Left renal cortex interstitium (tissue), 4 donors: ENCODE results near the gene RBBP8. TPM values are rescaled to one million over a fixed set of nuclear protein-coding genes. Genes with fewer than 3 reads are reported as not detected.
"Not testable (repeated sequence)": the region's sequence is repeated elsewhere in the genome, so short reads cannot be mapped to it uniquely, and the experiment has no call there.

Experiments used
- DNase-seq, 4 donors: peaks; one replicate each; pipeline ENCODE4 v3.0.0-alpha.2; 2013; ENCODE audit warnings: low read depth in 4 of 4, low spot score in 2 of 4, missing footprints in 1 of 4
- polyA plus RNA-seq, 4 donors: library from polyadenylated mRNA; unstranded; fragments of 120-200 nt; gene quantifications; one replicate each; pipeline ENCODE4 v1.2.1, GENCODE V29; 2013; ENCODE audit not compliant: insufficient read length in 4 of 4

The RBBP8 gene
- polyA plus RNA-seq = 10 to 100 TPM; 38.9 to 64.7 (median 54.9) TPM

DNA sequence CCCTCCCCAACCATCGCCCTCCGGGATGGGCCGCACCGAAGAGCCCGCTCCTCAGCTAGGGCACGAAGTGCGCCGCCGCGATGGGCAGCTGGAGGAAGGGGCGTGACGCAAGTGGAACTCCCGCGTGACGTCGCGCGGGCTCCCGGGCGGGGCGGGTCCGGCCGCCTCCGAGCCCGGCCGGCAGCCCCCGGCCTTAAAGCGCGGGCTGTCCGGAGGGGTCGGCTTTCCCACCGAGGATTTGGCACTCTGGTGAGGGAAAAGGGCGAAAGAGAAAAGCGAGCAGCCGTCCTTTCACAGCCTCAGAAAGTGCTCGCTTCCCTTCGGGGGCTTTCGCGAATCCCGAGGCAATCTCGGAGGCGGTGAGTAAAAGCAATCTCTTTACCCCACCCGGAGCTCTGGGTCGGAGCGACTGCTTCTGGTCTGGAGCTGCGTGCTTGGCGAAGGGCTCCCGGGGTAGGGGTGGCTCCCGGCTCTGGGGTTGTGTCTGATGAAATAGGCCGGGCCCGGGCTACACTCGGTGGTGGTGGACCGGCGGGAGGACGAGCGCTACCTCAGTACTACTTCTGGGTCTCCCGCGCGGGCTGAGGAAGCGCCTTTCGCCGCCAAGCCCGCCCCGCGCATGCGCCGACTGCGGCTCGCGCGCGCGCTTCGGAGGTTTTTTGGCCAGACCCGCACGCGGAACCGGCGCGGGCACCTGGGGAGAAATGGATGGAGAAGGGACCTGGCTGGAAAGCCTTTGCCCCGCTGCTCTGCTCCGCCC is at the start of gene RBBP8:
Gene RBBP8, plus strand, starts transcription at position 123 of the 760 bp plus-strand sequence. CDS start 3,524 bp downstream, outside the sequence.
- peak; percentile 74 to 91 (median 81) for DNase-seq

DNA sequence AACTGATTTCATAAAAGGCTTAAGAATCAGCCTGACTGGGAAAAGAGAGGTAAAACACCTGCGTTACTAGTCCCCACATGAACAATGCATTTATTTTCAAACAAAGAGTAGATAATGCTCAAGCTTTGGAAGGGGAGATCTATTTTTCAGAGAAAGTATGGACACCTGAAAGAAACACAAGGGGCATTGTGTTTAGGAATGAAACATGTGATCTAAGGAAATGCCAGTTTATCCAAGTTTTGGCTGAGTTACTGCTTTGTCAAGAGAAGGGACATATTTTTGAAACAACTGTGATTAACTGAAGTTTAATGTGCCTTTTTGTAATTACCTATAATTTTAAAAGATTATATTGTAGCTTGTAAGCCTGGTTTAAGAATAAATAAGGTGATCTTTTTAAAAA is 49.3 kb upstream of the RBBP8 start:
- DNase-seq = no peak

DNA sequence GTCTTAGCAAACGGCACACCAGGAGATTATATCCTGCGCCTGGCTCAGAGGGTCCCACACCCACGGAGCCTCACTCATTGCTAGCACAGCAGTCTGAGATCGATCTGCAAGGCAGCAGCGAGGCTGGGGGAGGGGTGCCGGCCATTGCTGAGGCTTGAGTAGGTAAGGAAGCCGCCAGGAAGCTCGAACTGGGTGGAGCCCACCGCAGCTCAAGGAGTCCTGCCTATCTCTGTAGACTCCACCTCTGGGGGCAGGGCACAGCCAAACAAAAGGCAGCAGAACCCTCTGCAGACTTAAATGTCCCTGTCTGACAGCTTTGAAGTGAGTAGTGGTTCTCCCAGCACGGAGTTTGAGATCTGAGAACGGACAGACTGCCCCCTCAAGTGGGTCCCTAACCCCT is 47.4 kb upstream of the RBBP8 start:
- not testable (repeated sequence) for DNase-seq

DNA sequence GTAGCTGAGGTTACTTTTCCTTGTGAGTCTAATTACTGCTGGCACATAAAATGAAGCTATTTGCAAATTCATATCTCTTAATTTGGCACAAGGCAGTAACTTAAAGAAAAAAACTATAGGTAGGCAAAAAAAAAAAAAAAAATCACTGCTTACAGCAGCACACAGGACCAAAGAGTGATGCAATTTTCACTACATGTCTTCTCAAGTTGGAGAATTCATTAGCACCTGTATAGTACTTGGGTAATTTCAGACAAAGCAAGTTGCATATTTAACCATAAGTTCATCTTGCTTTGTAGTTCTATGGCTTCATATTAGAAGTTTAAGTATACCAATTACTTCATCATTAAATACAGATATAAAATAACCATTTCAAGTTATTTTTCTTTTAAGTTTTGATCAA is 33.7 kb upstream of the RBBP8 start:
- no peak for DNase-seq

DNA sequence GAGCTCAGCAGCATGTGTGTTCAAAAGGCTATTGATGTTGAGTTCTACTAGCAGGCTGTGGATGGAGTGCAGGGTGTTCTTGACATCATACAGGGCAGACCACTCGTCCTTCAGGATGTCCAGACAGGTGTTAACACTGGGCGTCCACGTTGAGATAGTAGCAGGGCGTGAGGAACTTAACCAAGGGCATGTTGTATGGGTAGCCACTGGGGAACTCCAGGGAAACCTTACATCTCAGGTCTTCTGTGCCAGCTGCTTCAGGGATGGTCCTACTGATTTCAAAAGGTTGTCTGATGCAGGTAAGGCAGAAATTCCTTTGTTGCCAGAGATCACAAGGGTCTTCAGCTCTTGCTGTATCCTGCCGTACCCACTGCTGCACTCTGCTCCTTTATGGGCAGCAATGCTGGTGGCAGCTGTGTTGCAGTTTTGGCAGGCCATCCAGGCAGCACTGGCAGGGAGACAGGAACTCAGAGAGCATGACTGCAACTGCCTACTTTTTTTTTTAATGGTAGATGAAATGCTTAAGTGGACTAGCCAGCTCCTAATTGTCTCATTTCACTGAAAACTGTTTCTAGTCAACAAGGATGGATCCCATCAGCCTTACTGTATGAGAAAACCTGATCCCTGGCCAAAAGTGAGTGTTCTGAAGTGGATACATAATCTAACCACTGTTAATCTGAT is 32.4 kb upstream of the RBBP8 start:
- no peak for DNase-seq

DNA sequence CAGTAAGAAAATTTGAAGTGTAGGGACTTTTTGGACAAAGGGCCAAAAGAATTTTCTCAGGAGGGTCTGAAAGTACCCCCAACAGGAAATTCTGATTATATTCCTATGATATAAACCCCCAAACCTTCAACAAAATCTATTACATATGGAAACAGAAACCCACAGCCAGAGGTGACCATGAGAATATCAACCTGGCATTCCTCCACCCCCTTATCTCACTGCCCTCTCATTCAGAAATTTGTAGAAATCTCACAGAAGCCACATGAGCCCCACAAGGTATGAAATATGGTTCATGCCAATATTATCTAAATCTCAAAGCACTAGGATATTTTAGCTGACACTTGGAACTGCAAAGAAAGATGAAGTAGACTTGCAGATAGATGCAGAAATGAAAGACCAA is 31.0 kb upstream of the RBBP8 start:
- DNase-seq = no peak

DNA sequence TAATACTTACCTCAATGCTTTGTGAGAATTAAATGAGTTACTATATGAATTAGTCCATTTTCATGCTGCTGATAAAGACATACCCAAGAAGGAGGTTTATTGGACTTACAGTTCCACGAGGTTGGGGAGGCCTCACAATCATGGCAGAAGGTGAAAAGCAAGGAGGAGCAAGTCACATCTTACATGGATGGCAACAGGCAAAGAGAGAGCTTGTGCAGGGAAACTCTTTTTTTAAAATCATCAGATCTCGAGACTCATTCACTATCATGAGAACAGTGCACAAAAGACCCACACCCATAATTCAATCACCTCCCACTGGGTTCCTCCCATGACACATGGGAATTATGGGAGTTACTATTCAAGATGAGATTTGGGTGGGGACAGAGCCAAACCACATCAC is 29.9 kb upstream of the RBBP8 start:
- DNase-seq = not testable (repeated sequence)

DNA sequence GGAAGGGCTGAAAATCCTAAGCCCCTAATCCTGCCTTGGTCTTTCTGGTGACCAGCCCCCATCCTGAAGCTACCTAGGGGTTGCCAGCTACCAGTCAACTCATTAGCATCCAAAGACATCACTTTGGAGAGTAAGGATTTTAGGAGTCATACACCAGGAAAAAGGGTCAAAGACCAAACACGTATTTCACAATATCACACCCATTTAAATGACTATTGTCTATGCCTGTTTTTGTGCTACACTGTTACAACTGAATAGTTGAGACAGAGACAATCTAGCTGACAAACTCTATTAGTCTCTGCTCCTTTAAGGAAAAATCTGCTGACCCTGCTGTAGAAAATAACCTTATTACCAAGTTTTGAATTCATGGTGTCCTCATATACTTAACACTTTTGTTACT is 21.0 kb upstream of the RBBP8 start:
- DNase-seq = no peak

DNA sequence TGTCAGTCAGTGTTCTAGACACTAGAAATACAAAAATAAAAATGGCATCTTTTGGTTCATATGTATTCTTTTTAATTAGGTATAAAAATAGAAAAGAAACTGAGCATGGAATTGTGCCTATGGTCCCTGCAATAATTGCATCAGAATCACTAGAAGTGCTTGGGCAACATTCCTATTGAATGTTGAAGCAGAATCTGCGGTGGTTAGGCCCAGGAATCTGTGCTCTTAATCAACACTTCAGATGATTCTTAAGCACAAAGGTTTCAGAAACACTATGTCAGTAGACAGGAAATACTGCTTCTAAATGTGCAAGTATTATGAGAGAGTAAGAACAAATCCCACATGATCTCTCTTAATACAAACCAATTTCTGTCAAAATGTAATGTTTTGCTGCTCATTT is 20.3 kb upstream of the RBBP8 start:
- DNase-seq = no peak

DNA sequence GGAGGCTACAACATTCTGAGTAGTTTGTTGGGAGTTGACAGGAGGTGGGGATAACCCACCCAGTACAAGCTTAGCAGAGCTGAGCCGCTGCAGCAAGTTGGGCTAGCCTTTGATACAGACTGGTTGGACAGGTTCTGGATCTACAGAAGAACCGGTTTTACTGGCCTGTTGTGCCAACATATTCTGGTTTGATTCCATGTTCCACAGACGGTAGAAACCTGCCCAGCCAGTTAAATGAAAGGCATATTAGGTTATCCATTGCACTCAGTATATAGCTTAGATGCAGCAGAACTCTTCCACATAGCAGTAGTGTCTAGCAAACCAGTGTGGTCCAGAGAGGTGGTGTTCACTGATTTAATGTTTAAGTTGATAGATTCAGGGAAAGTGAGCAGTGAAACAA is 19.3 kb upstream of the RBBP8 start:
- DNase-seq = peak in 1 of 4 donors; percentile 74

DNA sequence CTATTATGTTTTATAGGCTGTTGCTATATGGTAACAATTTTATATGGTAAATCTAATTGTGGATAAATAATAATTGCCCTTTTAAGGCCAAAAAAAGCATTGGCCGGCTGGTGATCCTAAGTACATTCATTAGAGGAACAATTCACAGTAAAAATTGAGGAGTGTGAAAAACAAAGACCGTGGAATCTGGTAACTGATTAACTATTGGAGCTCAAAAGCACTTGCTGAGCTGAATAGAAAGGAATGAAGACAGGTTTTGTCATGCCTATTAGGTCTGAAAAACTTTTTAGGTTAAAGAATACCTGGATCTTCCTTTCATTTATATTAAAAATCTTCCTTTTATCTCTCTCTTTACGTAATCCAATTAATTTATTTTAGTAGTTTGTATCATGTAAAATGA is 18.5 kb upstream of the RBBP8 start:
- DNase-seq = no peak

DNA sequence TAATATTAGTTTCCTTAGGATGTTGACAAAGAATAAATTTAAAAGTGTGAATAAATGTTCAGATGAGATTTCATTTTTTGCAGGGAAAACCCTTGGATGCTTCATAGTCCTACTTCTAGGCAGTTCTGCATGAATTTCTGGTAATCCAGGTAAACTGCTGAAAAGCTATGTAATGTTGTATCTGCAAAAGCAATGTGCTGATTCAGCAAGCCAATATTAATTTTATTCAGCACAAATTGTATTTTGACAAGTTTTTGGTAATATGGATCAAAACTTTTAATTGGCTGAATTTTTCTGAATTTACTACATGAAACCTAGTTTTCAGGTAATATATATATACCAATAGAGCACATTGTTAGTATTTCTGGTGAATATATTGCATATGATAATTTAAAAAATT is 17.8 kb upstream of the RBBP8 start:
- DNase-seq = no peak

DNA sequence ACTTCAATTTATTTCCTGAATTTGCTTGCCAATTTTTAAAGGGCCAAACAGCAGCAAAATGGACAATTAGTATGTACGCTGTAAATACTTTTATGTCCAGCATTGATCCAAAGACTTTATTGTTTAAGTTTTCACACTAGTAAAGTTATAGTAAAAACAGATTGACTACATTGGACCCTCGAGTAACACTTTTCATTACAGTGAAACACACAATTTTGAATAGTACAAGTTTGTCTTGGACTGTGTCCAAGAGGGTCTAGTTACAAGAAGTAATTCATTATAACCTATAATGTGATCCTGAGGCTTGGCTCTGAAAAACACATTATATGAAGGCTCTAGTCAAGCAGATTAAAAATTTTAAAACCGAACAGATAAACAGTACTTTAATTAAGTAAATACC is 11.4 kb upstream of the RBBP8 start:
- no peak for DNase-seq

DNA sequence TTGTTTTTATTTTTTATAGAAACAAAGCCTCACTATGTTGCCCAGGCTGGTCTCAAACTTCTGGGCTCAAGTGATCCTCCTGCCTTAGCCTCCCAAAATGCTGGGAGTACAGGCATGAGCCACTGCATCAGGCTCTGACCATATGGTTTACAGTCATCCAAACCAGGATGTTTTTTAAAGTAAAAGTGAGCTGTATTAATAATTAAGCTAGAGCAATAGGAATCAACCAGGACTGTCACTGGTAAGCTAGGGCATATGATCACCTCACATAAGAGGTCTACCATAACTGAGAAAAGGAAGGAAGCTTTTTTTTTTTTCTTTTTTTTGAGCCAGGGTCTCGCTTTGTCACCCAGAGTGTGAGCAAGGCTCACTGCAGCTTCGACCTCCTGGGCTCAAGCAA is 8.5 kb upstream of the RBBP8 start:
- no peak for DNase-seq

DNA sequence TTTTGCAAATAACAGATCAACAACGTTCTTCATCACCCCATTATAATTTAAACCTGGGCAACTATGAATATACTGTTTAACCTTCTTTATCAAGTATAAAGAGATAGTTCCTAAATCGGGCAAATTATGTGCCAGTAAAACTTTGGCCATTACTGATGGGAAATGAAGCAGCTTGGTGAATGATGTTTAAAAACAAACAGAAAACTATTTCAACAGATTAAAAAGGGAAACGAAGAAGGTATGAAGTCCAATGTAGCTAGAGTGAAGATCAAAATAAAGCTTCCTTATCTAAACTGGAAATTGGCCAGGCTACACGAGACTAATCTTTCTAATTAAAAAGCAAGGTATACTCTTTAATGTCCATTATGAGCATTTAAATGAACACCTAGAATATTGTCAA is 6.7 kb upstream of the RBBP8 start:
- DNase-seq = no peak

DNA sequence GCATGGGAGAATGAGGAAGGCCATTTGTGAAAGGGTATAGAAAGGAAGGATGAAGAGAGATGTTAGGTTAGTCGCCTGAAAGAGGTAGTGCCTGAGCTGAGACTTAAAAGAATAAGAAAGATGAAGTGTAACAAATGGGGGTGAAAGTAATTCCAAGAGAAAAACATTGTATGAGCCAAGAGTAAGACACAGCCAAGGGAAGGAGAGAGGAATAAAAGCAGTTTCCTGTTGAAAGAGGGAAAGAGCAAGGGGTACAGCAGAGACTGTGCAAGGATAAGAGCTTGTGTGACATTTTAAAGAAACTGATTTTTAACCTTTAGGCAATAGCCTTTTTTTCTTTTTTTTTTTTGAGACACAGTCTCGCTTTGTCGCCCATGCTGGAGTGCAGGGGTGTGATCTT is 4.8 kb upstream of the RBBP8 start:
- DNase-seq = no peak

DNA sequence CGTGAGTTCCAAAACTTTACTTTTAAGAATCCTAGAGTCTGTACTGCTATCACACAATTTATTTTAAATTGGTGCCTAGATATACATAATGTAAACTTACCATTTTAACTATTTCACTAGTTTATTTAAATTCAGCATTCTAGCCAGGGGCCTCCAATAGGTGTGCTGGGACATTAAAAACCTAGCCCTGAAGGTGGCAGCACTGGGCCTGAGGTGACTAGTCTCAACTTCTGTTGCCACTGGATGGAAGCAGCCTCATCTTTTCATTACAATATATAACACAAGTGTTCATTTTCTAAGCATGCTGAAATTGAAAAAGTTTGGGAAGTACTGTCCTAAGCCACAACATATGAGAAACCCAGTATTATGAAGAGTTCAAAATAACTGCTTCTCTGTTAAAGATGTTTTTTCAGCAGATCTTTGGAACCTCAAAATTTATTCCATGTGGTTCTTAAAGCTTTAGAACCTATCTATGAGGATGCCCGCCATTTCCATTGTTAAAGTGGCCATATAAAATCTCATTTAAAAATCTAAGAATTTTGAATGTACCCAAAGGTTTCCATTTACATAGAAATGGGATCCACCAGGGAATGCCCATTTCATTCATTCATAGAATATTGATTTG is 2.9 kb upstream of the RBBP8 start:
- DNase-seq = peak in 1 of 4 donors; percentile 57

DNA sequence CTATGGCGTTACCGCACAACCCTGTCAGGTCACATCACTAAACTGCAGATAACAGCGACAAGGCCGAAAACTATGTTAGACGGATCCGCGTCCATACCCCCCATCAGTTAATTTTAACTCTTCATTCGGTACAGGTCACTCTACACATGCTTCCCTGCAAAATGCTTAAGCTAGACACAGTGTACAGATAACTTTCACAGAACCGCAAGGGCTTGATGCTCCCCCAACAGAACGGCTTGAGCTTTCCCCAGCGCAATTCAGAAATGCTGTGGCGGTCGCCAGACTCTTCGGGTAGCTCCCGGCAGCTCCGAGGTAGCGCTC is 283 bp upstream of the RBBP8 start:
- DNase-seq = peak in 2 of 4 donors; percentile 41 to 71

DNA sequence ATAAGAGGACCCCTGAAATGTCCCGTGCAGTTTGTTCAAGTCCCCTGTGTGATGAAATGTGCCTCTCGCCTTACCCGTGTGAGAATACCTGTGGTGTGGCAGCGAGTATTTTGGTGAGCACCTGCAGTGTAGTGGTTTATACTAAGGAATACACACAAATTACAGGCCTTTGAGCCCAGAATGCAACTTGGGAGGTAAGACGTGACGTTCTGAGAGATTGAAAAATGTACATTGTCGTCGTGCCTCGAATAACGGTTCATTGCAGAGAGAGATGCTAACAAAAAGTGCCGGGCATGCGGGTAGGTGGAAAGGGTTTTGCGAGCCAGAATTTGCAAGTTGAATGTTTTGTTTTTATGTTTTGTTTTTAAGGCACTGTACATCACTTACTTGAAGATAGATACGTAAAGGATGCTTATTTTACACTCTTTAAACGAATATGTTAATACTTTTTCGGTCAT is 867 bp downstream of the RBBP8 start:
- peak in 1 of 4 donors; percentile 52 for DNase-seq

DNA sequence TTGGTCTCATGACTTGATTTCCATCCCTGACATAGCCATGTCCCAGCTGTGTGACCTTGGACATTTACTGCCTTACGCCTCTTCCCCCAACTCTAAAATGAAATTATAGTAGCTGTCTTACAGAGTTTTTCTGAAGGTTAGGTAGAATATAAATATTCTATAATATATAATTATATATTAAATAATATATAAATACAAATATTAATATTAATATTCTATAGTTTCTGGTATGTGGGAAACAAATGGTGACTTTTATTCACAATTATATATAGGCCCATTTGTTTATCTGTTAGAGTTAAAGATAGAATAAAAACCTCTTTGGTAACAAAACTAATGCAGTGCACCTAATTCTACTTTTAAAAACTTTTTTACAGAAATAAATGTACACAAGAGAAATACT is 1.7 kb downstream of the RBBP8 start:
- DNase-seq = no peak

DNA sequence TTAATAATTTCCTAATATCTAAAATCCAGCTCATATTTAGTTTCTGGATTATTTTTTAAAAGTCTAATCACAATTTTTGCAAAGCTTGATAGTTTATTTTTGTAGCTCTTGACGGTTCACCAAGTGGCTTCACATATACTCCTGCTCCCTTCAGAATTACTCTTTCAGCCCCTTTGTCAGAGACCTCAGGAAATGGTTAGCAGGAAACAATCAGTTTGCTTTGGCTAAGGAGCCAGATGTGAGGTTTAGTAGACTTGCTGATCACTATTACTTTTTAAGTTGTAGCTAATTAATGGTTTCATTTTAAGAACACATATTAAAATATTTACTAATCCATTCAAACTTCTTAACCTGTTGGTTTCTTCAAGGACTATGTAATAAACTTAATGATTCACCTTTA is 2.3 kb downstream of the RBBP8 start:
- no peak for DNase-seq

DNA sequence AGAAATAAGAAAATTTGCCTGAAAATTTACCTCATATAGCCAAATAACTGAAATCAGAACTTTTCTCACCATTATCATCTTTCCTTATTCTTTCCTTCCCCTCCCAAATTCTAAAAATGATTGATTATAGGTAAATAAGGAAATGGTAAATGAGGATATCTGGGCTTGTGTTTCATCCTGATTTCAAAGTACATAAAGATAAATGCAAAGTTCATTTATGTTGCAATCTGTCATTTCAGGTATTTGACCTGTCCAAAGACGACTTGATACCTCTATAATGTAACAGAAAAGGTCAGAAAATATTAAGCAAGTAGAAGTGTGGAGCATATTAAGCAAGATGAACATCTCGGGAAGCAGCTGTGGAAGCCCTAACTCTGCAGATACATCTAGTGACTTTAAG is 3.4 kb downstream of the RBBP8 start:
- no peak for DNase-seq
